ENCODE measurements around the gene GRIK1.

Gene GRIK1

DNA sequence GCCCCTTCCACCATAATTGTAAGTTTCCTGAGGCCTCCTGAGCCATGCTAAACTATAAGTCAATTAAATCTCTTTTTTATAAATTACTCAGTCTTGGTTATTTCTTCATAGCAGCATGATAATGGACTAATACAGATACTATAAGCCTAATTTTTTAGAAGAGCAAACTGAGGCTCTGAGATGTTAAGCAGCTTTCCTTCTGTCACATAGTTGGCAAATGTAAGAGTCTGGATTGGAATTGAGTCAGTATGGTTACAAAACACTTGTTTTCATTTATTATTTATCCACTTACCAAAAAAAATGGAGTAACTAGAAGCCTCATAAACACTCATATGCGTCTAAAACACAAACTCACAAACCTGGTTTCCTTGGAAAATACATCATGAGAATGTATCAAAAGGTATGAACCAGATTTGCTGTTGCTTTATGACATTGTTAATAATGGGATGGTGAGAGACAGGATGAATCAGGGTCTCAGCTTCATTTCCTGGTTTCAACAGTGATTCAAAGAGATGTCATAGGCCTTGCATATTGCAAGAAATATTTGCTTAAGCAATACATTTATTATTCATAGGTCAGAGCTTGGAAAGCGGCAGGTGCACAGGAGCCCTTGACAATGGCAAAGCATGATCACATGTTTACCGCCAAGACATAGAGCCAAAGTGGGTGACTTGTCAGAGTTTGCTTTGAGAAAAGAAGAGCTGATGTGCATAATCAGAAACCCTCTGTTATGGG is 221.5 kb downstream of the GRIK1 start:
- no peak for DNase-seq (ENCODE audit: low read depth)

DNA sequence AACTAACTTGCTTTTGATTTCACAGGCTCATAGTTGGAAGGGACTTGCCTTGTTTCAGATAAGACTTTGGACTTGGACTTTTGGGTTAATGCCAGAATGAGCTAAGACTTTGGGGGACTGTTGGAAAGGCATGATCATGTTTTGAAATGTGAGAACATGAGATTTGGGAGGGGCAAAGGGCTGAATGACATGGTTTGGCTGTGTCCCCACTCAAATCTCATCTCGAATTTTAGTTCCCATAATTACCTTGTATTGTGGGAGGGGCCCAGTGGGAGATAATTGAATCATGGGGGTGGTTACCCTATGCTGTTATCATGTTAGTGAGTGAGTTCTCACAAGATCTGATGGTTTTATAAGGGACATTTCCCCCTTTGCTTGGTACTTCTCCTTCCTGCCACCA is 222.1 kb downstream of the GRIK1 start:
- DNase-seq (ENCODE audit: low read depth): no peak

DNA sequence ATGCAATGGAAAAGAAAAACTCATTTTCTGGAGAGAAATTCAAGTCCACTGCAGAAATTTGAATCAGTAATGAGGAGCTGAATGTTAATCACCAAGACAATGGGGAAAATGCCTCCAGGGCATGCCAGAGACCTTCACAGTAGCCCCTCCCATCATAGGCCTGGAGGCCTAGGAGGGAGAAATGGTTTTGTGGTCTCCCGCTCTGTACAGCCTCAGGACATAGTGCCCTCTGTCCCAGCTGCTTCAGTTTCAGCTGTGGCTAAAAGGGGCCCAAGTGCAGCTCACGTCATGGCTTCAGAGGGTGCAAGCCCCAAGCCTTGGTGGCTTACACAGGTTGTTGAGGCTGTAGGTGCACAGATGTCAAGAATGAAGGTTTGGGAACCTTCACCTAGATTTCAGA is 223.0 kb downstream of the GRIK1 start:
- no peak for DNase-seq (ENCODE audit: low read depth)

DNA sequence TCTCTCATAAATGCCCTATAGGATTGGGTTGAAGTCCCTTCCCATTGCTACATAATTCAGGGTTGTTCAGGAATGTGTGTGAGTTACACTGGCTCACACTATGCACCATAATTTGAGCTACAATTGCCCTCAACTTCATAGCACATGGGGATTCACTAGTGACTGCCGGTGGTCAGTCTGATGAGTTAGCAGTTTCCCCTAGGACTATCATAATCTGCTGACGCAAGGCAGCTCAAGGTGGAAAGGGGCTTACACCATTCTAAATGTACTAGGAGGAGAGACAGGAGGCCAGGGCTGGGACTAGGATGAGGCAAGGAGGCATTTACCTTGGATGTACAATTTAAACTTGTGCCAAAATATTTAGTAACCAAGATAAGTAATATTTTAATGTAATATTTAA is 224.7 kb downstream of the GRIK1 start:
- no peak for DNase-seq (ENCODE audit: low read depth)

DNA sequence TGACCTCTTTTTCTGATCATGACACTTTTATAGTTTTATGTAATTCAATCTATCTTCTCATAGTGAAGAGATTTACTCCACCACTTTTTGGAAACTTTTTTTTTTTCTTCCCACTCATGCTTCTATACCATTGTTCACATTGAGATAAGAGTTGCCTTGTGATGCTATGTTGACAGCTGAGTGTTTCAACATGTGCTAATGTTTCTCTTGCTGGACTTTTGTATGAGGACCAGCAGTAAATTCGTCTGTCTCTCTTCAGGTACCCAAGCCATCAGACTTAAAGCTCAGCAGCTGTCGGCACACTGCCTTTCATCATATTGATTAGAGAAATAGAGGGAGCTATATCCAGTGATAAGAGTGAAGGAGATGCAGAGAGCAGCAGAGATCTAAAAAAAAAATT is 227.0 kb downstream of the GRIK1 start:
- DNase-seq (ENCODE audit: low read depth): no peak

DNA sequence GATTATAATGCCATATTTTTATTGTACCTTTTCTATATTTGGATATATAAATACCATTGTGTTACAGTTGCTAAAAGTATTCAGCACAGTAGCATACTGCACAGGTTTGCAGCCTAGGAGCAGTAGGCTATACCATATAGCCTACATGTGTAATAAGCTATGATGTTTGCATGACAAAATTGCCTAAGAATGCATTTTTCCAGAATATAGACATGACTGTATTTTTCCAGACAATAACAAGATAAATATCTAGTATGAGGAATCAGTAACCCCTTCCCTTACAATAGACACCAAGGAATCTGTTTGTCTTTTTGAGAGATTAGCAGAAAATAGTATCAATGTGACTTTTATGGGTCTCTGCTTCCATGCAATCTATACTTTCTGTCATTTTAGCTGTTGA is 228.6 kb downstream of the GRIK1 start:
- DNase-seq (ENCODE audit: low read depth): no peak

DNA sequence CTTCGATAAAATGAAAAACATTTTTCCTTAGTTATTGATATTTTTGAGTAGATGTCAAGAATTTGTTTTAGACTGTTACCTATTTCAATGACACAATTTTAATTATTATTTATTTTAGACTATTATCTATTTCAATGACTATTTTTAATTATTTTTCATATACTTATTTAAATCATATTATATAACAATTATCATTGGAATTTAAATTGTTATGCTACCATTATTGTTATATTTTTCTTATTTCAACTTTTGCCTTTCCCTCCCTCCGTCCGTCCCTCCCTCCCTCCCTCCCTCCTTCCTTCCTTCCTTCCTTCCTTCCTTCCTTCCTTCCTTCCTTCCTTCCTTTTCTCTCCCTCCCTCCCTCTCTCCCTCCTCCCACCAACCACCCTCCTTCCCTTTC is 229.3 kb downstream of the GRIK1 start:
- DNase-seq (ENCODE audit: low read depth): no peak

DNA sequence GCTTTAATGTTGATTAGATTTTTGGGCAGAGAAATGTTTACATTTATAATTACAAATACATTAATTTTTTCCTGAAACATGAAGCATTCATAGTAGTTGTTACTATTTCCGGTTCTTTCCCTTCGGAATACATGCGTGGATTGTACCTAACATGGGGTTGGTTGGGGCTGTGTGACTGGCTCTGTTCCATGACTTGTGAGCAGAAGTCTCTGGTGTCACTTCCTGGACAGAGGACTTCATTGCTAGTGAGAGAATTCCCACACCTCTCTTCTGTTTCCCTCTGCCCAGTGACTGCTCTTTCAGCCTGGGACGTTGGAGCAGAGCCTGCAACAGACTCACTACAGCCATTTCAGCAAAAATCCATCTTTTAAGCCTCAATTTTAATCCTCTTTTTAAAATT is 231.4 kb downstream of the GRIK1 start:
- DNase-seq (ENCODE audit: low read depth): no peak

DNA sequence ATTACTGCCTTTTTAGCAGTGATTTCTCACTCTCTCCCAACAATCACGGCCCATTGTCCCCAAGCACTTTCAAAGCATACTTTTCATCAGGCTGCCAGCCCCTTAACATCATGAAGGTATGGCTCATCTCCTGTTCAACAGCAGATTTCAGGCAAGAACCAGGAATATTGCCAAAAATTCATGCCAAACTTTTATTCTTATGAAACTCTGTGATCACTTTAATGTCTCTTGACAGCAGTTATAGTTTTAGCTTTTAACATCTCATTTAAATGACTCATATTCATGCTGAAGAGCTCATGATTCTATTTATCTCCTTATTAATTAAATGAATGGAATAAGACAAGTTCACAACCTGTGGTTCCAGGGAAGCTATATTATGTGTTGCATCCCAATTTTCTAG is 235.1 kb downstream of the GRIK1 start:
- no peak for DNase-seq (ENCODE audit: low read depth)

DNA sequence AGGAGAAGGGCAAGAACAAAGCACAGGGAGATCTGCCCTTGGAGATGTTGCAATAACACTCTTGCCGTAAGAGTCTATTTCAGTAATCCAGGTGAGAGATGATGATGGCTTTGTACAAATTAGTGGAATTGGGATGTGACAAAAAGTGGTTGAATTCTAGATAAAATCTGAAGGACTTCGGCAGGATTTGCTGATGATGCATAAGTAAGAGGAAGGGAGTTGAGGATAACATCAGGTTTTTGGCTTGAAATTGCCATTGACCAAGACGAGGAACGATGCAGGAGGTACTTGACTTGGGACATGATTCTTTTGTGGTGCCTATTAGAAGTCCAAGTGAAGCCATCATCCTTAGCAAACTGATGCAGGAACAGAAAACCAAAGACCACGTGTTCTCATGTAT is 238.1 kb downstream of the GRIK1 start:
- DNase-seq (ENCODE audit: low read depth): no peak

DNA sequence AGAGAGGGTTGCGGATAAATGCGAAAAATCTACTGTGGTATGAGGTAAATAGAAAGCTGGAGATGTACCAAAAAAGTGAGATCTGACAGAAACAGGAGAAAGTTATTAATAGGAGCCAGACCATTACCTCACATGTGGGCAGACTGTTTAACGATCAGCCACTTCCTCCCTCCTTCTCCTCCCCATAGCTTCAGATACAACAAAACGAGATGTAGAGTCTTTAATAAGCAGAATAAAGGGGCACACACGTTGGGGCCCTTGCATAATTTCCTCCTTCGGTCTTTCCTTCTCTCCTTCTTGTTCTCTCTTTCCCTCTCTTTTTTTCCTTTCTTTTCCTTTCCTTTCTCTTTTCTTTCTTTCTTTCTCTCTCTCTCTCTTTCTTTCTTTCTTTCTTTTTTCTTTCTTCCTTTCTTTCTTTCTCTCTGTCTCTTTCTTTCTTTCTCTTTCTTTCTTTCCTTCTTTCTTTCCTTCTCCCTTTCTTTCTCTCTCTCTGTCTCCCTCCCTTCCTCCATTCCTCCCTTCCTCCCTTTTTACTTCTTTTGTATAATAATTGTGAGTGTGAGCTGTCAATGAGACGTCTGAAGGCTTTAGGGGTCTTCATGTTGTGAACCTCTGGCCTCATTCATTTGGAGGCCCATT is 242.1 kb downstream of the GRIK1 start:
- DNase-seq (ENCODE audit: low read depth): no peak

DNA sequence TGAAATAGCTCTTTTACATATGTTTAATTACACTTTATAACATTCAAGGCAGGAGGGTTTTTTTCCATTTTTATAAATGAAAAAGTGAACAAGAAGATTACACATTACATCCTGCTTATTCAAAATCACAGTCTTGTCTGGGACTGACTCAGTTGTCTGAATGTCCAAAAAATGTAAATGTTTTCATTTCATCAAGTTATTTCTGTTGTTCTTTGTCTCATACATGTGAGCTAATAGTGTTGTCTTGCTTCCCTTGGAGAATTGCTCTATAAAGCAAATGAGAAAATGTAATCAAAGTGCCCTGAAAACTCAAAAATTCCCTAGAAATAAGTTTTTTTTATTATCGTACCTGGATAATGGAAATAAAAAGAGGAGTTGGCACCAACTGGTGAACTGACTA is 242.9 kb downstream of the GRIK1 start:
- DNase-seq (ENCODE audit: low read depth): no peak

DNA sequence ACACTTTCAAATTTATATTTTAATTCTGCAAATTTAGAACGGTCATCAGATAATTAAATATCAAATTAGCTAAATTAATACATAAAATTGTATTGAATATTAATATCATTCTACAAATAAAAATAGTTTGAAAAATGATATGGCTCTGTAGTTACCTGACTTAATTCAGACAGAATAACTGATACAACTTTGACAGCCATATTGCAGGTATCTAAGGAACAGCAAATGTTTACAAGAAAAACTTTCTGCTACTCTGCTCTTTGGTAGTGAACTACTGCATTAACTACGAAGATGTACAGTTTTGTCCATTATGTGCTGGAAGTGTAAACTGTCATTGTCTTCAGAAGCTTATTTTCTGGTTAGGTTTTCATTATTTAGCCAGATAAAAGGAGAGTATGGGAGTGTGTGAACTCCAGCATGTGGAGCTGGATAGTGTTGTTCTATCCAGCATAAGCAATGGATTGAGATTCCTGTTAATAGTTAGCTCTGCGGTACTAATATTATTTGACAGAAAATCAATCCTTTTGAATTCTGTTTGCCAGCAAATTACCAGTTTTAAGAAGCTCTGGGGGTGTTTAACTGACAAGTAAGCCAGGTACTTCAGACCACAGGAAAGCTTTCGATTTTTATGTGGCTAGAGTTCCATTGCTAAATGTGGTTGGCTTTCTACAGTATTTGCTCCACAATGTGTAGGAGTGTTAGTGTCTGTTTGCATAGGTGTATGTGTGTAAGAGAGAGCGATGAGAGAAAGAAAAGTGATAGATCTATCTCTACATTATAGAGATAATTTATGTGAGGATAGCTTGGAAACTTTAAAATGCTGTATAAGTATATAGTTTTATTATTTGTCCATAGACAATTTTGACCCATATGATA is 247.9 kb downstream of the GRIK1 start:
- DNase-seq (ENCODE audit: low read depth): no peak

DNA sequence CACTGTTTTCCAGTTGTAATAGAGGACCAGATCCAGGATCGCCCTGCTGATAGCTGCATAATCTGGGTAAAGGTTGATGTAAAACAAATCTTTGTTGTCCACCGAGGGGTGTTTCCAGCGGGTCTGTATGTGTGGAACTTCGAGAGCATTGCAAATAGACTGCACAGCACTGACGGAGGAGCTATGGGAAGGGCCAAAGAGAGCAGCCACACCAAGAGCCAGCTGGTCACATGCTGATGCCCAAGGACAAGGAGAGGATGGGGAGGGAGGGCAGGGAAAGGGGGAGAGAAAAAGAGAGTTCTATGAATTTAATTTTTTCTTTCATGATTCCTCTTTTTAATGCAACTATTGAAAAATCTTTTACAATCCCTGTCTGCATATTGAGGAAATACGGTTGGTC is 250.0 kb downstream of the GRIK1 start:
- DNase-seq (ENCODE audit: low read depth): no peak

DNA sequence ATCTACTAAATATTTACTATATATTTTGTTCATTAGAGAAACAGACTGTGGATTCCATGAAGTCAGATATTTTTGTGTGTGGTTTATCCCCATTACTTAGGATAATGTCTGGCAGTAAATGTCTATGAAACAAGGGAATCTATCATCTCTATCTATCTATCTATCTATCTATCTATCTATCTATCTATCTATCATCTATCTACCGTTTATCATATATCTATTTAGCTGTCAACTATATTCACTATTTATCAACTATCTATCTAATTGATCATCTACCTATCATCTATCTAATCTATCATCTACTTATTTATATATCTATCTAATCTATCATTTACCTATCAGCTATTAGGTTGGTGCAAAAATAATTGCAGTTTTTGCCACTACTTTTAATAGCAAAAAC is 255.7 kb downstream of the GRIK1 start:
- DNase-seq (ENCODE audit: low read depth): no peak

DNA sequence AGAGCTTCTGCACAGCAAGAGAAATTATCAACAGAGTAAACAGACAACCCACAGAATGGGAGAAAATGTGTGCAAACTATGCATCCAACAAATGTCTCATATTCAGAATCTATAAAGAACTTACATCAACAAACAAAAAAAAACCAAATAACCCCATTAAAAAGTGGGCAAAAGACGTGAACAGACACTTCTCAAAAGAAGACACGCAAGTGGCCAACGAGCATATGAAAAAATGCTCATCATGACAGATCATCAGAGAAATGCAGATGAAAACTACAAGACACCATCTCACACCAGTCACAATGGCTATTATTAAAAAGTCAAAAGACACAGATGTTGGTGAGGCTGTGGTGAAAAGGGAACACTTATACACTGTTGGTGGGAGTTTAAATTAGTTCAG is 257.0 kb downstream of the GRIK1 start:
- no peak for DNase-seq (ENCODE audit: low read depth)

DNA sequence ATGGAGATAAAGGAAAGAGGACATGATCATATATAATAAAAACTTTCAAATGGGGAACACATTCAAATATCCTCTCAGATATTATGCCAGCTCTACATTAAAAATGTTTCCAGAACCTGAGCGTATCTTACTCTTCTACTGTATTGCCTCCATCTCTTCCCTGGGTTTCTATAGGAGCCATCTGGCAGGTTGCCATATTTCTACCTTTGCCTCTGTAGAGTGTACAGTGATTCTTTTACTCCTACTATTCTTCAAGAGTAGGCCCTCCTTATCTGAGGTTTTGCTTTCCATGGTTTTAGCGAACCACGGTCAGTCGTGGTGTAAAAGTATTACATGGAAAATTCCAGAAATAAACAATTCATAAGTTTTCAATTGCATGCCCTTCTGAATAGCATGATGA is 259.5 kb downstream of the GRIK1 start:
- no peak for DNase-seq (ENCODE audit: low read depth)

DNA sequence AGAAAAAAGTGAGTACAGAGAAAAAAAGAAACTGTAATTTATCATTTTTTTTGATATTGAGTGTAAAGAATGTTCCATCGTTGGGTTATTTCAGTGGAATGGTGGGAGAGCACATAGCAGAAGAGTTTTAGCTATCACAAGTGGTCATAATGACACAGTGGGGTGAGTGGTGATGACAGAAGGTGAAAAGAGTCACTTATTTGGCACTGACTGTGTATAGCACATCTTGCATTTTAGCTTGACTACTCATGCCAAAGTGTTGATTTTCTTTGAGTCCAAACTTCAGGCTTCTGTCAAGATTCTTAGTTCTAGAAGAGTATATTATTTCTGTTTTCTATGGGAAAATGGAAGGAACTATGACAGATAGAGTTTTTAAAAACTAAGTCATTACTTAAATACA is 261.2 kb downstream of the GRIK1 start:
- DNase-seq (ENCODE audit: low read depth): no peak

DNA sequence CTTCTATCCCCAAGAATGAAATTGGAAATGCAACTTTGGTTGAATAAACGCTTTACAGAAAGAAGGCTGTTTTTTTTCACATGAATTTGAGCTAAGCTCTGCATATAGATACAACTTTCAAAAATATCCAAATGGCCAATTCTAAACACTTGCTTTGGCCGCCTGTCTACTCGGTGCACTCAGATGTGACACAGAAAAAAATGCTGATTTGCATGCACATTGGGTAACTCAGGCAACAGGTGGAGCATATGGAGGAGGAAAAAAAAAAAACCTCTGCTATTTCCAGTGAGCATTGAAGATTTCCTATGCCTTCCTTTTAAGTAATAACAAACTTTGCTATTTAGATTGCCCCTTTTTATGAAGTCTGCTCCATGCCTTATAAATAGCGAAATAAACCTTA is 262.5 kb downstream of the GRIK1 start:
- no peak for DNase-seq (ENCODE audit: low read depth)

DNA sequence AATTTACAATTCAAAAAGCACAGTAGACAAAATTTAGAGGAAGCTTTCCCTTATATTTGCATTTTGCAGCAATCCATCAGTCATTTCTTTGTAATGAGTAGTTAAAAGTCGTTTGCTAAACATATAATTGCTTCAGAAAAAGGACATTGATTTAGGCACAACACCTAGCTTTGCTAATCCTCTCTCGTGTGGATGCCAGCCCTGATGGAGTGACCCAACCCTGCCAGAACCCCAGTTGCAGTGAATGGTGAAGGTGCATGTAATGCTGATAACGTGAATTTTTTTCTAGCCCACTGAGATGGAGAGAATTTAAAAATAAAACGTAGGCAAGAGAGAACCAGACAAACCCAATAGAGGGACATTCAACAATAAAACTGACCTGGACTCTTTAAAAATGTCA is 263.4 kb downstream of the GRIK1 start:
- DNase-seq (ENCODE audit: low read depth): no peak

DNA sequence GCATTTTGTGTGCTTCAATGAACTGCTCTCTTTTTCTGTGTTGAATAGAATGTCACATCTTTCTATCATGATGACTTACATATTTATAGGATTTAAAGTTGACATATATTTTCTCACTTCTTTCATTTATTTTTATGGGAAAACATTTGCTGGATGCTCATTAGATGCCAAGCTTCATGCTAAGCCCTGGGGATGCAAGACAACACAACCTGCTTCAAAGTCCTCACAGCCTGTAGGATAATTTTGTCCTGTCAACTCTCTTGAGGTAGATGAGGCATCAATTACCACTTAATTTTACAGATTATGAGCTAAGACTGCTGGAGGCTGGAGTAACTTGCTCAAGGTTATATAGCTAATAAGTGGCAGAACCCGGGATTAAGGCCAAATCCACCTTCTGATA is 264.3 kb downstream of the GRIK1 start:
- DNase-seq (ENCODE audit: low read depth): no peak

DNA sequence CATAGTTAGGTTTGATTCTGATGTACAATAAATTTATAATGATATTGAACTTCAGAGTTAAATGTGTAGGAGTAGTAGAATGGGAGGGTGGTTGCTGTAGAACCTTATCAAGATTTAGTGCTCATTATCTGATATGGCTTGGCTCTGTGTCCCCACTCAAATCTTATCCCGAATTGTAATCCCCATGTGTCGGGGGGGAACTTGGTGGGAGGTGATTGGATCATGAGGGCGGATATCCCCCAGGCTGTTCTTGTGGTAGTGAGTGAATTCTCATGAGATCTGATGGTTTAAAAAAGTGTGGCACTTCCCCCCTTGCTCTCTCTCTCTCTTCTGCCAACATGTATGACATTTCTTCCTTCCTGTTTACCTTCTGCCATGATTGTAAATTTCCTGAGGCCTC is 265.5 kb downstream of the GRIK1 start:
- DNase-seq (ENCODE audit: low read depth): no peak

DNA sequence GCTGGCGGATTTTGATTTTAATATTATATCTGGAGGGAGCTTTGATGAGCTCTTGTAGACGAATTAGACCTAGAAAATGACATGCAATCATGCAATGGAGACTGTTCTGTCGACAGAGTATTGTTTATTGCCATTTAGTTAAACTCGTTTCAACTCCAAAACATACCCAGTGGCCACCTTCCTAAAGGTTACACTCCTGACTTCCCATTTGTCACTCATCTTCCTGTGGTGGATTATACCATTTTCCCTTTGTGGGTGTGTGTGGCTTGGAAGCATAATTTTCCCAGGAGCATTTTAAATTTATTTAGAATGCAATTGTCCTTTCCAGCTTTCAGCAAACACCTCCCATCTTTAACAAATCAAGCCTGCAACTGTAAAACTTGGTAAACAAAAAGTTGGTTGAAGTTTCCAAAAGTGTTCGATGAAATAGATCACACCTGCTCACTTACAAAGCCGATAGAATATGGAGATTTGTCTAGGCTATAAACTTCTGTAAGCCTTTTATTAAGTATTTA is 266.6 kb downstream of the GRIK1 start:
- DNase-seq (ENCODE audit: low read depth): no peak

All from activated gamma-delta T cell treated with anti-CD3 and anti-CD28 coated beads, Interleukin-2, amount 50 U/mL, for 16 hours (primary cell).